GM21529 (cell line): Measurements from ENCODE around the gene COL15A1.
A peak's percentile ranks its signal among the peaks of the same experiment; 100 is the strongest.

ENCODE experiments used
- ATAC-seq: cut with Tn5 transposase; IDR thresholded peaks from one replicate; pipeline ENCODE4 v1.9.1; 2021; ENCODE audit not compliant: unreplicated experiment

COL15A1 gene

GRCh38 chr9:98992107-98992884 lies 48.6 kb downstream of the COL15A1 start:
- no peak for ATAC-seq

- peak; percentile 39 for ATAC-seq
Observed at GRCh38 chr9:98992885-98993569, 49.3 kb downstream of the COL15A1 start.

- peak; percentile 83 for ATAC-seq
Observed at GRCh38 chr9:98993570-98993945, 49.9 kb downstream of the COL15A1 start.

DNA sequence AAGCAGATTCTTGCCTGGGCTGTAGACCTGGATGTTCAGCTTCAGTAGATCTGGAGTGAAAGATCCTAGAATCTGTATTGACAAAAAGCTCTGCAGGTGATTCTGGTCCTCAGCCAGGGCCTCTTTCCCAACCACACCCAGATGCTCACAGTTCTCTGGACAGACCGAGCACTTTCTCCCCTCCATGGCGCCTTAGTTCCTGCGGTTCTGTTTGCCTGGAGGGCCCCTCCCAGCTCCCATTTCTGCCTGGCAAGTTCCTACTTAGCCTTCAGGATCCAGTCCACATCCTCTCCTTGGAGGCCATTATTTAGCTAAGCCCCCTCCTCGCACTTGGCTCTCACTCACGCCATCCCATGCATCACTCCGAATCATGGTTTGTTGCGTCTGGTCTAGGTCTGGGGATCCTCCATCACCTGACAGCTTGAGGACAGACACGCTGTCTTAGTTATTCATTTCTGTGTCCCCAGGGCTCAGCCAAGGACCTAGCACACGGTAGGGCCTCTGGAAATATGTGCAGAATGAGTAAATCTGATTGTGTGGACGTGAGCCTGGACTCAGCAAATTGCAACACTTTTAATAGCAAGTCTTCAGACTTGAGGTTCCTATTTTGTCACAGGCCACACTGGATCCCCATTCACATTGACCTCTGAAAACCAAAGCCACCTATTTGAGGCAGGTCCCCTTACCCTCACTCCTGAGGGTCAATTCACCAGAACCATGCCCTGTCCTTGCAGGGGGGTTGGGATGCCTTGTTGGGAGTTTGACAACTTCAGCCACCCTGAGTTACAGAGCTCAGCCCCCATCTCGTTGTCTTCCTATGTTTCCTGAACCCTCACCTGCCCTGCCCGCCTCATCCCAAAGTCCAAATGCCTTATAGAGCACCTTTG lies 50.7 kb downstream of the COL15A1 start:
- ATAC-seq: no peak

GRCh38 chr9:98995059-98995671 lies 51.5 kb downstream of the COL15A1 start:
- no peak for ATAC-seq

DNA sequence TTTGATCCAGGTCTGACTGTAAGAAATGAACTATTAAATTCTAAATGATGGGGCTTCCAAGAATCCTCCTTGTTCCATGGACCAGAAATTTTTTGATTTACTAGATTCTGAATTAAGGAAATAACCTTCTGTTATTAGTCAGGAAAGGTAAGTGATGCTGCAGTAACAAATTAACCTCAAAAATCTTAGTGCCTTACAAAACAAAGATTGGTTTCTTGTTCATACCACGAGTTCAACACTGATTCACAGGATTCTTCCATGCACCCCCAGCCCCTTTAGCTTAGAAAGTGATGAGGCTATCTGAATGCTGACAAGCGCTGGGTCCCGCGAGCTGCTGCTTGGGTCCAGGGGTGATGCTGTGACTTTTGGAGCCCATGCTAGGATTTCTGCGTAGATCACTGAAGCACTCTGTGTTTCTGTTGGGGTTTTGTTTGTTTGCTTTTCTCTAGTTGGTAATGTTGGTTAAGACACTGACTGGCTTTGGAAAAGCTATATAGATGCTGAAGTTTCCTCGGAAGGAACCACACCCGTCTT lies 52.3 kb downstream of the COL15A1 start:
- no peak for ATAC-seq

GRCh38 chr9:98997604-98998003 lies 53.9 kb downstream of the COL15A1 start:
- no peak for ATAC-seq

DNA sequence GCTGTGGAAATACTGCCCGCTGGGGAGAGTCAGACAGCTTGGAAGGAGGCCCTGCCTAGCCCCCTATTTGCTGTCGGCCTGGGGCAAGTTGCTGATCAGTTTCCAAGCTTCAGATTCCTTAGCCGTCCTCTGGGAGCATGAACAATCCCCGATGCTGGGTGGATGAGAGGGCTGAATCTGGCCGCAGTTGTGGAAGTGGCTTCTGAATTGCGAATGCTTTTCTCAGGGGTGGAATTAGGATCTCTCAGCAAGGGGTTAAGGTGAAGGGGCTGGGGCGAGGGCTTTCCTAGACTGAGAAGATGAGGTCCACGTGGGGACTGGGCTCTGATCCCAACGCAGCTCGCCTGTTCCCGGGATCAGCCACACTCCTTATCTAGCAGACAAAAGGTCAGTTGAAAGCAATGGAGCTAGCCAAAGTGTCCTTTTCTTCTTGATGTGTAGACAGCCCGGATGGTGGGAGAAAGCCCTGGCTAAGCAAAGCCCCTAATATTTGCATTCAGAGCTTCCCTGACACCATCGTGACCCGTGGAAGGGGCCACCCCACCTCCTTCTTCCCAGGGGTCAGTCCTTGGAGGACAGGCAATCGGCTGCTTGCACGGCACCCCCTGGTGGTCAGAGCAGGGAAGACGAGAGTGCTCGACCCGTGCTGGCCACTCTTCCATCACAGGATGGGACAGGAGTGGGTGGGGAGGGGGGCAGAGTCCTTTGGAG lies 54.9 kb downstream of the COL15A1 start:
- peak; percentile 67 for ATAC-seq

GRCh38 chr9:98999152-98999525 lies 55.4 kb downstream of the COL15A1 start:
- ATAC-seq: no peak

GRCh38 chr9:99000476-99001395 lies 57.0 kb downstream of the COL15A1 start:
- ATAC-seq: peak; percentile 55

- no peak for ATAC-seq
Observed at GRCh38 chr9:99001892-99002291, 58.2 kb downstream of the COL15A1 start.

GRCh38 chr9:99002706-99003105 lies 59.0 kb downstream of the COL15A1 start:
- no peak for ATAC-seq

DNA sequence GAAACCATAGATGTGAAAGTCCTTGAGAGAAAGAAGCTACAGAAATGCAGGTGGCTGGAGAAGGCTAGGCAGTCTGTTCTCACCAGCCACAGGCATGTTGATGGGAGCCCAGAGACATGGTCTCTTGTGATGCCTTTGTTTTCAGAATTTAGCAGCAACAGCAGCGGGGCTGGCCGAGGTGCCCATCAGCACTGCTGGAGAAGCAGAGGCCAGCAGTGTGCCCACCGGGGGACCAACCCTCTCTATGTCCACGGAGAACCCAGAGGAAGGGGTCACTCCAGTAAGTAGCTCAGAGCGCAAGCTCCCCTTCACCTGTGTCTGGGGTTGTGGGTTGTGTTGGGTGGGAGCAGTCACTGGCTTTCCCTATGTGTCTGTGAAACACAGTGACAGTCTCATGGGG lies 59.6 kb downstream of the COL15A1 start:
- no peak for ATAC-seq

- ATAC-seq: no peak
Observed at GRCh38 chr9:99004115-99004514, 60.4 kb downstream of the COL15A1 start.

GRCh38 chr9:99004717-99005460 lies 61.2 kb downstream of the COL15A1 start:
- ATAC-seq: no peak

GRCh38 chr9:99005651-99006050 lies 61.9 kb downstream of the COL15A1 start:
- ATAC-seq: no peak

DNA sequence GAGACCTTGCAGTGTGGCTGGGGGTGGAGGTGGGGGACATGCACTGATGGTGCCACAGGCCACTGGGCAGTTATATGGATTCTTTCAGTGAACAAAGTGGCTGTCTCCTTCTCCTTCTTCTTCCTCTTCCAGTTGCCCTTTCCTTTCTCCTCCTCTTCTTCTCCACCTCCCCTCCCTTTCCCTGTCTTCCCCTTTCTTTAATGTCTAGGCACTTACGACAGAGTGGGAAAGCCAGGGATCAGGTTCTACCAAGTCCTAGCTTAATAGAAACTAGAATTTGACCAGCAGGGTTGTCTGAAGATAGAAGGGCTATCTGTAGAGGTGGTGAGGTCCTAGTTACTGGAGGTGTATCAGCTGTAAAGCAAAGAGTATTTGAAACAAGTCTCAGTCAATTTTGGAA lies 62.8 kb downstream of the COL15A1 start:
- ATAC-seq: no peak

DNA sequence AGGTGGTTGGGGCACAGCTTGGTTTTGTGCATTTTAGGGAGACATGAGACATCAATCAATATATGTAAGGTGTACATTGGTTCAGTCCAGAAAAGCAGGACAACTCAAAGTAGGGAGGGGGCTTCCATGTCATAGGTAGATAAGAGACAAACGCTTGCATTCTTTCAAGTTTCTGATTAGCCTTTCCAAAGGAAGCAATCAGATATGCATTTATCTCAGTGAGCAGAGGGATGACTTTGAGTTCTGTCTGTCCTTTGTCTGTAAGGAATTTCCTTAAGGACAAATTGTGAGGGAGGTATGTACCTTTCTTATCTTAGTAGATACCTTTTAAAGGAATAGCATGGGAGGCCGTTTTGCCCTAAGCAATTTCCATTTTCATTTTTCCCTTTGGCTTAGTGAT lies 63.3 kb downstream of the COL15A1 start:
- ATAC-seq: no peak

DNA sequence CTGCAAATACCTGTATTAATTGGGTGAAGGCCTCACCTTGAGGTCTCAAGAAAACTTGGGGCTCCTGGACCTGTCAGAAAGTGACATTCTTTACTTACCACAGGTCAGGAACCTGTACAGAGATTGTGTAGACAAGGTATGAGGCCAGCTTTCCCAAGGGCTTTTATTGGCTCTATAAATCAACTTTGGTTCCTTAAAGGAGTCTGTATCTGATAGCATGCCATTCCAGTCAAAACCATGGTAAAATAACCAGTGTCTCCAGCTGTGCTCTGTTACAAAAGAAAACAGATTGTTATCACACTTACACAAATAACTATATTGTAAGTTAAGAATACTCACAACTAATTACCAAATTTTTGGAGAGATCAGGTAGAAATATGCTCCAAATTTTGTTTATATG lies 64.5 kb downstream of the COL15A1 start:
- ATAC-seq: no peak
